ENCODE results near the gene MBOAT2. TPM values are rescaled to one million over a fixed set of nuclear protein-coding genes. Genes with fewer than 3 reads are reported as not detected.

Gene MBOAT2
- total and polyA plus RNA-seq, 2 experiments from 2014 or later = 15.9 to 22.7 TPM

DNA sequence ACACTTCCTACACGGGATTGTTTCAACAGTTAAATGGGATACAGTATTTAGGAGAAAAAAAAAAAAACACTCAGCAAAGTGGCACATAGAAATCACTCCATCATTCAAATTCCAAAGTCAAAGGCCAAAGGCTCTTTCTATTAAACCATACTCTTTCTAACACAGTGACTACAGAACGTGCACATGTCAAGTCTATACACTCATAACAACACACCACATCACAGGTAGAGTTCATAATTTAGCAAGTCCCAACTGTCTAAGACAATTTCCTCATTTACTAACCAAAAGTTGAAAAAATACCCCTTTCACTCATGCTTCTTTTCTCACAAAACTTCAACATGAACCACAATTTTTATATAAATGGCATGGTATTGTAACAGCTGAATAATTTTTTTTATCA, 70.8 kb downstream of the MBOAT2 start:
- H3K4me2 ChIP-seq = no peak overlapping the region
- Mint-ChIP-seq H3K4me1 (peaks cover 16% of the 10 kb centered on the region), H3K9me3 (no peaks in the 10 kb centered on the region), H3K27me3 (ENCODE audit: insufficient read depth, low read depth, poor library complexity) (peaks cover 2% of the 10 kb centered on the region), H3K4me3 (no peak overlapping the region), H3K27ac (peak overlapping the region; percentile 22; the same call in 1 of the 2 replicates), H3K36me3 (ENCODE audit: low read depth) (peaks cover 7% of the 10 kb centered on the region; the same call in 2 of the 3 replicates)
- TF ChIP-seq ZNF331 (CRISPR knock-in tag; IDR thresholded peaks at IDR 0.05; ENCODE audit: low read depth) = no peak
- TF ChIP-seq POLR2AphosphoS5 (IDR thresholded peaks at IDR 0.05; ENCODE audit: low read depth) = no peak
- no peak for TF ChIP-seq EZH2phosphoT487 (IDR thresholded peaks at IDR 0.05; ENCODE audit: unreplicated experiment)
- TF ChIP-seq, protein P1, sequence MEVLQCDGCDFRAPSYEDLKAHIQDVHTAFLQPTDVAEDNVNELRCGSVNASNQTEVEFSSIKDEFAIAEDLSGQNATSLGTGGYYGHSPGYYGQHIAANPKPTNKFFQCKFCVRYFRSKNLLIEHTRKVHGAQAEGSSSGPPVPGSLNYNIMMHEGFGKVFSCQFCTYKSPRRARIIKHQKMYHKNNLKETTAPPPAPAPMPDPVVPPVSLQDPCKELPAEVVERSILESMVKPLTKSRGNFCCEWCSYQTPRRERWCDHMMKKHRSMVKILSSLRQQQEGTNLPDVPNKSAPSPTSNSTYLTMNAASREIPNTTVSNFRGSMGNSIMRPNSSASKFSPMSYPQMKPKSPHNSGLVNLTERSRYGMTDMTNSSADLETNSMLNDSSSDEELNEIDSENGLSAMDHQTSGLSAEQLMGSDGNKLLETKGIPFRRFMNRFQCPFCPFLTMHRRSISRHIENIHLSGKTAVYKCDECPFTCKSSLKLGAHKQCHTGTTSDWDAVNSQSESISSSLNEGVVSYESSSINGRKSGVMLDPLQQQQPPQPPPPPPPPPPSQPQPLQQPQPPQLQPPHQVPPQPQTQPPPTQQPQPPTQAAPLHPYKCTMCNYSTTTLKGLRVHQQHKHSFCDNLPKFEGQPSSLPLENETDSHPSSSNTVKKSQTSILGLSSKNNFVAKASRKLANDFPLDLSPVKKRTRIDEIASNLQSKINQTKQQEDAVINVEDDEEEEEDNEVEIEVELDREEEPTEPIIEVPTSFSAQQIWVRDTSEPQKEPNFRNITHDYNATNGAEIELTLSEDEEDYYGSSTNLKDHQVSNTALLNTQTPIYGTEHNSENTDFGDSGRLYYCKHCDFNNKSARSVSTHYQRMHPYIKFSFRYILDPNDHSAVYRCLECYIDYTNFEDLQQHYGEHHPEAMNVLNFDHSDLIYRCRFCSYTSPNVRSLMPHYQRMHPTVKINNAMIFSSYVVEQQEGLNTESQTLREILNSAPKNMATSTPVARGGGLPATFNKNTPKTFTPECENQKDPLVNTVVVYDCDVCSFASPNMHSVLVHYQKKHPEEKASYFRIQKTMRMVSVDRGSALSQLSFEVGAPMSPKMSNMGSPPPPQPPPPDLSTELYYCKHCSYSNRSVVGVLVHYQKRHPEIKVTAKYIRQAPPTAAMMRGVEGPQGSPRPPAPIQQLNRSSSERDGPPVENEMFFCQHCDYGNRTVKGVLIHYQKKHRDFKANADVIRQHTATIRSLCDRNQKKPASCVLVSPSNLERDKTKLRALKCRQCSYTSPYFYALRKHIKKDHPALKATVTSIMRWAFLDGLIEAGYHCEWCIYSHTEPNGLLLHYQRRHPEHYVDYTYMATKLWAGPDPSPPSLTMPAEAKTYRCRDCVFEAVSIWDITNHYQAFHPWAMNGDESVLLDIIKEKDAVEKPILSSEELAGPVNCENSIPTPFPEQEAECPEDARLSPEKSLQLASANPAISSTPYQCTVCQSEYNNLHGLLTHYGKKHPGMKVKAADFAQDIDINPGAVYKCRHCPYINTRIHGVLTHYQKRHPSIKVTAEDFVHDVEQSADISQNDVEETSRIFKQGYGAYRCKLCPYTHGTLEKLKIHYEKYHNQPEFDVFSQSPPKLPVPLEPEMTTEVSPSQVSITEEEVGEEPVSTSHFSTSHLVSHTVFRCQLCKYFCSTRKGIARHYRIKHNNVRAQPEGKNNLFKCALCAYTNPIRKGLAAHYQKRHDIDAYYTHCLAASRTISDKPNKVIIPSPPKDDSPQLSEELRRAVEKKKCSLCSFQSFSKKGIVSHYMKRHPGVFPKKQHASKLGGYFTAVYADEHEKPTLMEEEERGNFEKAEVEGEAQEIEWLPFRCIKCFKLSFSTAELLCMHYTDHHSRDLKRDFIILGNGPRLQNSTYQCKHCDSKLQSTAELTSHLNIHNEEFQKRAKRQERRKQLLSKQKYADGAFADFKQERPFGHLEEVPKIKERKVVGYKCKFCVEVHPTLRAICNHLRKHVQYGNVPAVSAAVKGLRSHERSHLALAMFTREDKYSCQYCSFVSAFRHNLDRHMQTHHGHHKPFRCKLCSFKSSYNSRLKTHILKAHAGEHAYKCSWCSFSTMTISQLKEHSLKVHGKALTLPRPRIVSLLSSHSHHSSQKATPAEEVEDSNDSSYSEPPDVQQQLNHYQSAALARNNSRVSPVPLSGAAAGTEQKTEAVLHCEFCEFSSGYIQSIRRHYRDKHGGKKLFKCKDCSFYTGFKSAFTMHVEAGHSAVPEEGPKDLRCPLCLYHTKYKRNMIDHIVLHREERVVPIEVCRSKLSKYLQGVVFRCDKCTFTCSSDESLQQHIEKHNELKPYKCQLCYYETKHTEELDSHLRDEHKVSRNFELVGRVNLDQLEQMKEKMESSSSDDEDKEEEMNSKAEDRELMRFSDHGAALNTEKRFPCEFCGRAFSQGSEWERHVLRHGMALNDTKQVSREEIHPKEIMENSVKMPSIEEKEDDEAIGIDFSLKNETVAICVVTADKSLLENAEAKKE (CRISPR knock-in tag; IDR thresholded peaks at IDR 0.05) = no peak
- TF ChIP-seq, protein P2, sequence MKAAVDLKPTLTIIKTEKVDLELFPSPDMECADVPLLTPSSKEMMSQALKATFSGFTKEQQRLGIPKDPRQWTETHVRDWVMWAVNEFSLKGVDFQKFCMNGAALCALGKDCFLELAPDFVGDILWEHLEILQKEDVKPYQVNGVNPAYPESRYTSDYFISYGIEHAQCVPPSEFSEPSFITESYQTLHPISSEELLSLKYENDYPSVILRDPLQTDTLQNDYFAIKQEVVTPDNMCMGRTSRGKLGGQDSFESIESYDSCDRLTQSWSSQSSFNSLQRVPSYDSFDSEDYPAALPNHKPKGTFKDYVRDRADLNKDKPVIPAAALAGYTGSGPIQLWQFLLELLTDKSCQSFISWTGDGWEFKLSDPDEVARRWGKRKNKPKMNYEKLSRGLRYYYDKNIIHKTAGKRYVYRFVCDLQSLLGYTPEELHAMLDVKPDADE (IDR thresholded peaks at IDR 0.05) = no peak
- no peak for TF ChIP-seq CTCF (conservative IDR thresholded peaks at IDR 0.05; ENCODE audit: low read depth in 2 of 2)
- no peak for TF ChIP-seq NANOG (IDR thresholded peaks at IDR 0.05; ENCODE audit: borderline replicate concordance)
- TF ChIP-seq JUNB (IDR thresholded peaks at IDR 0.05; ENCODE audit: unreplicated experiment) = no peak
- TF ChIP-seq STAT1 (IDR thresholded peaks at IDR 0.05; ENCODE audit: unreplicated experiment) = no peak
- no peak for TF ChIP-seq EZH2 (IDR thresholded peaks at IDR 0.05; ENCODE audit: low read depth, unreplicated experiment)
- TF ChIP-seq, protein P3, sequence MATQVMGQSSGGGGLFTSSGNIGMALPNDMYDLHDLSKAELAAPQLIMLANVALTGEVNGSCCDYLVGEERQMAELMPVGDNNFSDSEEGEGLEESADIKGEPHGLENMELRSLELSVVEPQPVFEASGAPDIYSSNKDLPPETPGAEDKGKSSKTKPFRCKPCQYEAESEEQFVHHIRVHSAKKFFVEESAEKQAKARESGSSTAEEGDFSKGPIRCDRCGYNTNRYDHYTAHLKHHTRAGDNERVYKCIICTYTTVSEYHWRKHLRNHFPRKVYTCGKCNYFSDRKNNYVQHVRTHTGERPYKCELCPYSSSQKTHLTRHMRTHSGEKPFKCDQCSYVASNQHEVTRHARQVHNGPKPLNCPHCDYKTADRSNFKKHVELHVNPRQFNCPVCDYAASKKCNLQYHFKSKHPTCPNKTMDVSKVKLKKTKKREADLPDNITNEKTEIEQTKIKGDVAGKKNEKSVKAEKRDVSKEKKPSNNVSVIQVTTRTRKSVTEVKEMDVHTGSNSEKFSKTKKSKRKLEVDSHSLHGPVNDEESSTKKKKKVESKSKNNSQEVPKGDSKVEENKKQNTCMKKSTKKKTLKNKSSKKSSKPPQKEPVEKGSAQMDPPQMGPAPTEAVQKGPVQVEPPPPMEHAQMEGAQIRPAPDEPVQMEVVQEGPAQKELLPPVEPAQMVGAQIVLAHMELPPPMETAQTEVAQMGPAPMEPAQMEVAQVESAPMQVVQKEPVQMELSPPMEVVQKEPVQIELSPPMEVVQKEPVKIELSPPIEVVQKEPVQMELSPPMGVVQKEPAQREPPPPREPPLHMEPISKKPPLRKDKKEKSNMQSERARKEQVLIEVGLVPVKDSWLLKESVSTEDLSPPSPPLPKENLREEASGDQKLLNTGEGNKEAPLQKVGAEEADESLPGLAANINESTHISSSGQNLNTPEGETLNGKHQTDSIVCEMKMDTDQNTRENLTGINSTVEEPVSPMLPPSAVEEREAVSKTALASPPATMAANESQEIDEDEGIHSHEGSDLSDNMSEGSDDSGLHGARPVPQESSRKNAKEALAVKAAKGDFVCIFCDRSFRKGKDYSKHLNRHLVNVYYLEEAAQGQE (IDR thresholded peaks at IDR 0.05; ENCODE audit: unreplicated experiment) = no peak
- no peak for TF ChIP-seq ZNF114 (CRISPR knock-in tag; IDR thresholded peaks at IDR 0.05)
- TF ChIP-seq CREB1 (CRISPR knock-in tag; IDR thresholded peaks at IDR 0.05; ENCODE audit: low read depth) = no peak
- ATAC-seq = no peak
- H3K79me2 ChIP-seq (replicated peaks; ENCODE audit: insufficient read depth) = no peaks in the 10 kb centered on the region
- H3K36me3 ChIP-seq (ENCODE audit: insufficient read depth) = no peaks in the 10 kb centered on the region
- H3K27ac ChIP-seq (ENCODE audit: low read depth) = no peak overlapping the region
- no peak for DNase-seq (ENCODE audit: low spot score)
- no peaks in the 10 kb centered on the region for H3F3A ChIP-seq (replicated peaks; ENCODE audit: low read depth)
- H4K20me1 ChIP-seq (replicated peaks; ENCODE audit: insufficient read depth) = no peaks in the 10 kb centered on the region
- H3K9me2 ChIP-seq (ENCODE audit: insufficient read depth) = no peaks in the 10 kb centered on the region
- no peaks in the 10 kb centered on the region for H3K4me1 ChIP-seq (ENCODE audit: insufficient read depth)
- H3K4me3 ChIP-seq = no peak overlapping the region
- H2AFZ ChIP-seq = no peak overlapping the region
- no peaks in the 10 kb centered on the region for H3K27me3 ChIP-seq (ENCODE audit: insufficient read depth)

Data from GM23338 (cell line).